CD14-positive monocyte (primary cell): Measurements from ENCODE around the gene GRPR. TPM values are rescaled to one million over a fixed set of nuclear protein-coding genes. Genes with fewer than 3 reads are reported as not detected.

ENCODE experiments used
- DNase-seq, 3 donors: peaks; one replicate each; pipeline ENCODE4 v3.0.0-alpha.2; 2011 to 2022
- H2AFZ ChIP-seq: 2 replicates; pipeline ENCODE4 v1.6.0; 2012; ENCODE audit warnings: mild to moderate bottlenecking, low read depth, low read length, inconsistent platforms; ENCODE audit not compliant: insufficient read depth, poor library complexity, severe bottlenecking
- H3K27ac ChIP-seq, 2 donors: 1 replicate in 1 of 2; 2 replicates in 1 of 2; pipeline ENCODE4 v1.5.1; 2012 to 2013; ENCODE audit warnings: low read length in 2 of 2, control low read depth in 1 of 2, inconsistent platforms in 1 of 2, low read depth in 1 of 2, mild to moderate bottlenecking in 1 of 2
- H3K27me3 ChIP-seq, 2 donors: one replicate each; pipeline versions ENCODE4 v1.6.0 to v1.6.1; 2011 to 2013; ENCODE audit warnings: low read length in 2 of 2; ENCODE audit not compliant: control insufficient read depth in 2 of 2, insufficient read depth in 2 of 2
- H3K36me3 ChIP-seq, 2 donors: replicated peaks in 1 of 2; 1 replicate in 1 of 2; 2 replicates in 1 of 2; pipeline versions ENCODE4 v1.5.1 to v1.6.1; 2012 to 2013; ENCODE audit warnings: low read length in 2 of 2, control low read depth in 1 of 2, inconsistent platforms in 1 of 2, mild to moderate bottlenecking in 1 of 2; ENCODE audit not compliant: insufficient read depth in 2 of 2, control insufficient read depth in 1 of 2
- H3K4me1 ChIP-seq, 2 donors: 1 replicate in 1 of 2; 2 replicates in 1 of 2; pipeline versions ENCODE4 v1.5.1 to v1.6.1; 2012 to 2013; ENCODE audit warnings: low read length in 2 of 2, control low read depth in 1 of 2, inconsistent platforms in 1 of 2, mild to moderate bottlenecking in 1 of 2, moderate library complexity in 1 of 2; ENCODE audit not compliant: insufficient read depth in 2 of 2, control insufficient read depth in 1 of 2
- H3K4me2 ChIP-seq: replicated peaks from 2 replicates; pipeline ENCODE3; 2012; ENCODE audit warnings: low read length, moderate library complexity, mild to moderate bottlenecking; ENCODE audit not compliant: poor library complexity, severe bottlenecking; ENCODE audit errors: extremely low read depth
- H3K4me3 ChIP-seq, 3 experiments: fragments of 200-600 bp in 1 of 3; sonication (generic) in 1 of 3; replicated peaks in 1 of 3; 1 replicate in 2 of 3; 2 replicates in 1 of 3; pipeline ENCODE4 v1.5.1; 2011 to 2013; ENCODE audit warnings: low read length in 3 of 3, mild to moderate bottlenecking in 3 of 3, control low read depth in 2 of 3, low read depth in 2 of 3, inconsistent platforms in 1 of 3, moderate library complexity in 1 of 3
- H3K79me2 ChIP-seq: 2 replicates; pipeline ENCODE4 v1.6.0; 2012; ENCODE audit warnings: mild to moderate bottlenecking, control low read depth, inconsistent platforms, low read length, moderate library complexity; ENCODE audit not compliant: insufficient read depth
- H3K9ac ChIP-seq: 2 replicates; pipeline ENCODE4 v1.6.0; 2017; ENCODE audit warnings: low read length, mild to moderate bottlenecking; ENCODE audit not compliant: insufficient read depth, poor library complexity, severe bottlenecking
- H3K9me3 ChIP-seq, 2 donors: replicated peaks in 1 of 2; 1 replicate in 1 of 2; 2 replicates in 1 of 2; pipeline versions ENCODE4 v1.5.1 to v1.6.1; 2012 to 2013; ENCODE audit warnings: low read length in 2 of 2, control low read depth in 1 of 2; ENCODE audit not compliant: control insufficient read depth in 1 of 2, insufficient read depth in 1 of 2
- H4K20me1 ChIP-seq: 2 replicates; pipeline ENCODE4 v1.6.0; 2012; ENCODE audit warnings: mild to moderate bottlenecking, low read length, control low read depth, moderate library complexity; ENCODE audit not compliant: insufficient read depth
- H3K27ac Mint-ChIP-seq, 7 donors: one replicate each; pipeline ENCODE4 v1.8.0; 2020; ENCODE audit warnings: mild to moderate bottlenecking in 7 of 7, mixed read lengths in 7 of 7, moderate library complexity in 6 of 7, inconsistent platforms in 2 of 7
- H3K27me3 Mint-ChIP-seq, 3 donors: one replicate each; pipeline ENCODE4 v1.8.0; 2021 to 2022; ENCODE audit warnings: low read depth in 3 of 3, mild to moderate bottlenecking in 3 of 3, mixed read lengths in 3 of 3, moderate library complexity in 3 of 3, inconsistent platforms in 1 of 3
- H3K36me3 Mint-ChIP-seq, 2 donors: one replicate each; pipeline ENCODE4 v1.8.0; 2020; ENCODE audit warnings: mixed read lengths in 2 of 2, inconsistent platforms in 1 of 2, mild to moderate bottlenecking in 1 of 2
- H3K4me1 Mint-ChIP-seq: one replicate; pipeline ENCODE4 v1.8.0; 2020; ENCODE audit warnings: mild to moderate bottlenecking, mixed read lengths
- H3K4me3 Mint-ChIP-seq, 2 donors: one replicate each; pipeline ENCODE4 v1.8.0; 2020; ENCODE audit warnings: mild to moderate bottlenecking in 2 of 2, mixed read lengths in 2 of 2, moderate library complexity in 1 of 2
- H3K9me3 Mint-ChIP-seq, 7 donors: one replicate each; pipeline ENCODE4 v1.8.0; 2020 to 2022; ENCODE audit warnings: mixed read lengths in 7 of 7, mild to moderate bottlenecking in 6 of 7, moderate library complexity in 6 of 7, inconsistent platforms in 2 of 7
- CTCF ChIP-seq: fragments of 200-600 bp; IDR thresholded peaks from one replicate; pipeline ENCODE4 v1.8.0; 2022; ENCODE audit warnings: antibody characterized with exemption, mild to moderate bottlenecking
- WGBS: methylation state at CpG from one replicate; pipeline ENCODE4 v1.1.5; 2013; ENCODE audit warnings: missing lambda C conversion rate; ENCODE audit not compliant: insufficient coverage; 5-methylcytosine and 5-hydroxymethylcytosine counted together
- intact Hi-C, 2 donors: fragments of 100-400 bp; cut with micrococcal nuclease; formaldehyde crosslinking; loops; one replicate each; pipeline versions ENCODE4 v1.15.0 to v1.15.1; 2023
- polyA plus RNA-seq, 3 donors: library from polyadenylated mRNA; depleted of rRNA in 1 of 3; unstranded in 2 of 3; stranded (reverse) in 1 of 3; fragments of 300-500 nt in 2 of 3; fragments of >200 nt in 1 of 3; fragmentation: Illumina TruSeq in 2 of 3; gene quantifications; 1 replicate in 2 of 3; 2 replicates in 1 of 3; pipeline ENCODE4 v1.2.3, GENCODE V29; 2012 to 2021

Gene GRPR
- polyA plus RNA-seq, 3 donors, result 0.35 to 0.55 (median 0.46) TPM

DNA sequence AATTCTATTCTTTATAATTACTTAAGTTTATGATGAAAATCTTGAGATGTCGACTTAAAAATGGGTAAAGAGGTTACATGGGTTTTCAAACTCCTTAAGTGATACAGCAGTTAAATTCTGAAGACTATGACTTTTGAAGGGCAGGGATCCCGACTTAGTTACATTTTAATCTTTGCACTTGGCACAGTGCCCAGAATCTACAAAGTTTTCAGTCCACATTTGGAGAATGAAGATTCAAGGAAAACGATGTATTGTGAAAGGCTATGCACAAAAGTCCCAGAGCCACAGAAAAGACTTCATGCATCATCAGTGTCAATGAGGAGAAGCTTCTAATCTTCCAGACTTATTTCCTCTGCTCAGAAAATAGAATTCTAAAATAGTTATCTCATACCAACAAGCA is 36.3 kb upstream of the GRPR start:
- no peaks in the 10 kb centered on the region for H4K20me1 ChIP-seq
- Mint-ChIP-seq H3K27ac (no peak overlapping the region), H3K27me3 (peaks cover 0 to 11% (median 1%) of the 10 kb centered on the region in 3 donors), H3K4me3 (no peak overlapping the region), H3K9me3 (peaks cover 0 to 1% (median 0%) of the 10 kb centered on the region in 7 donors), H3K4me1 (peaks cover 3% of the 10 kb centered on the region), H3K36me3 (no peaks in the 10 kb centered on the region)
- H2AFZ ChIP-seq, result no peak overlapping the region
- no peak for TF ChIP-seq CTCF
- no peak overlapping the region for H3K4me2 ChIP-seq
- no peaks in the 10 kb centered on the region for H3K4me1 ChIP-seq
- WGBS, result no CpG with 5 or more reads among the region's 3 CpGs
- H3K9ac ChIP-seq, result no peak overlapping the region
- H3K27me3 ChIP-seq, result peaks cover 0 to 53% of the 10 kb centered on the region in 2 donors
- H3K27ac ChIP-seq, result no peak overlapping the region
- intact Hi-C loops, result no loop called here
- H3K79me2 ChIP-seq, result no peaks in the 10 kb centered on the region
- DNase-seq, result no peak
- no peaks in the 10 kb centered on the region for H3K9me3 ChIP-seq
- no peaks in the 10 kb centered on the region for H3K36me3 ChIP-seq
- no peak overlapping the region for H3K4me3 ChIP-seq

DNA sequence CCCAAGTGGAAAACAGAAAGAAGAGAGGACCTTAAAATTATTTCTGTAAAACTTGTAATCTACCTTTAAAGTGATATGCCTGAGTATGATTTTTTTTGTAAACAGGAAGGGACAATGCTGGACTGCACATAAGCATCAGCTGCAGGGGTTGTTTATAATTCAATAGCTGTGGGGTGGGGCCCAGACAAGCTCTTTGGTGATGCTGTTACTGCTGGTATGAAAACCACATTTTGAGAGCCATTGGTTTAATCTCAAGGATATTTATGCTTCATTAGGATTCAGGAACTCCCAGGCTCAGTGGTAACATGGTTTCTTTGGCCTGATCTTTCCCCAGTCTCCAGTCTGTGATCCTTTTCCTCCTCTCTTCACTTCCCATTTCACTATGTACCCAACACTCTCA is 34.3 kb upstream of the GRPR start:
- Mint-ChIP-seq H3K27ac (peak overlapping the region in 1 of 7 donors; percentile 20), H3K4me3 (no peak overlapping the region), H3K27me3 (peaks cover 0 to 13% (median 1%) of the 10 kb centered on the region in 3 donors), H3K36me3 (peaks cover 0 to 3% of the 10 kb centered on the region in 2 donors), H3K4me1 (peaks cover 3% of the 10 kb centered on the region), H3K9me3 (peaks cover 0 to 6% (median 0%) of the 10 kb centered on the region in 7 donors)
- H3K27me3 ChIP-seq, result peaks cover 0 to 56% of the 10 kb centered on the region in 2 donors
- no peaks in the 10 kb centered on the region for H3K79me2 ChIP-seq
- no peaks in the 10 kb centered on the region for H4K20me1 ChIP-seq
- H3K9me3 ChIP-seq, result peaks cover 0 to 7% of the 10 kb centered on the region in 2 donors
- H2AFZ ChIP-seq, result no peak overlapping the region
- no peaks in the 10 kb centered on the region for H3K36me3 ChIP-seq
- no peak overlapping the region for H3K9ac ChIP-seq
- no peak overlapping the region for H3K4me3 ChIP-seq
- no peak overlapping the region for H3K4me2 ChIP-seq
- TF ChIP-seq CTCF, result no peak
- no peak overlapping the region for H3K27ac ChIP-seq
- H3K4me1 ChIP-seq, result no peaks in the 10 kb centered on the region
- intact Hi-C loops, result no loop called here
- DNase-seq, result no peak
